HFF-Myc (cell line): ENCODE data around the gene GMPPB.

Experiments
- DNase-seq: peaks from one replicate; pipeline ENCODE4 v3.0.0-alpha.2; 2011; ENCODE audit warnings: low read depth; ENCODE audit errors: extremely low read depth
- H3K4me3 ChIP-seq: replicated peaks from 2 replicates; pipeline ENCODE4 v1.5.1; 2011; ENCODE audit warnings: low read depth, mild to moderate bottlenecking, control low read depth, low read length
- TF ChIP-seq, protein P1 (sequence below): IDR thresholded peaks from 2 replicates; pipeline ENCODE4 v1.5.1; 2012; ENCODE audit warnings: mild to moderate bottlenecking, low read depth, low read length, control low read depth; ENCODE audit errors: missing control alignments

Gene GMPPB

DNA sequence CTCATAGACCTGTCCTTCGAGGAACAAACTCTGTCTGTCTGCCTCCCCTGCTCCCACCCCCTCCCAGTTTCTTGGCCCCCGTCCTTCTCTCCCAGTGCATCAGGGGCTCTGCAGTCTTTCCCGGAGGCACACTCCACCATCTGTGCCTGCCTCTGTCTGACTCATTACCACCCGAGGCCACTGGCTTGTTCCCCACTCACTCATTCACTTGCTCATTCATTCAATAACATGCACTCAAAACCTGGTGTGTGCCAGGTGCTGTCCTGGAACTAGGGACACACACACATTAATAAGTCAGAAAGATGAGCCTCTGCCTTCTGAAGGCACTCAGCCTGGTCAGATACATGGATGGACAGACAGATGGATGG is 16.7 kb downstream of the GMPPB start:
- DNase-seq: no peak
- TF ChIP-seq, protein P1, sequence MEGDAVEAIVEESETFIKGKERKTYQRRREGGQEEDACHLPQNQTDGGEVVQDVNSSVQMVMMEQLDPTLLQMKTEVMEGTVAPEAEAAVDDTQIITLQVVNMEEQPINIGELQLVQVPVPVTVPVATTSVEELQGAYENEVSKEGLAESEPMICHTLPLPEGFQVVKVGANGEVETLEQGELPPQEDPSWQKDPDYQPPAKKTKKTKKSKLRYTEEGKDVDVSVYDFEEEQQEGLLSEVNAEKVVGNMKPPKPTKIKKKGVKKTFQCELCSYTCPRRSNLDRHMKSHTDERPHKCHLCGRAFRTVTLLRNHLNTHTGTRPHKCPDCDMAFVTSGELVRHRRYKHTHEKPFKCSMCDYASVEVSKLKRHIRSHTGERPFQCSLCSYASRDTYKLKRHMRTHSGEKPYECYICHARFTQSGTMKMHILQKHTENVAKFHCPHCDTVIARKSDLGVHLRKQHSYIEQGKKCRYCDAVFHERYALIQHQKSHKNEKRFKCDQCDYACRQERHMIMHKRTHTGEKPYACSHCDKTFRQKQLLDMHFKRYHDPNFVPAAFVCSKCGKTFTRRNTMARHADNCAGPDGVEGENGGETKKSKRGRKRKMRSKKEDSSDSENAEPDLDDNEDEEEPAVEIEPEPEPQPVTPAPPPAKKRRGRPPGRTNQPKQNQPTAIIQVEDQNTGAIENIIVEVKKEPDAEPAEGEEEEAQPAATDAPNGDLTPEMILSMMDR: no peak

DNA sequence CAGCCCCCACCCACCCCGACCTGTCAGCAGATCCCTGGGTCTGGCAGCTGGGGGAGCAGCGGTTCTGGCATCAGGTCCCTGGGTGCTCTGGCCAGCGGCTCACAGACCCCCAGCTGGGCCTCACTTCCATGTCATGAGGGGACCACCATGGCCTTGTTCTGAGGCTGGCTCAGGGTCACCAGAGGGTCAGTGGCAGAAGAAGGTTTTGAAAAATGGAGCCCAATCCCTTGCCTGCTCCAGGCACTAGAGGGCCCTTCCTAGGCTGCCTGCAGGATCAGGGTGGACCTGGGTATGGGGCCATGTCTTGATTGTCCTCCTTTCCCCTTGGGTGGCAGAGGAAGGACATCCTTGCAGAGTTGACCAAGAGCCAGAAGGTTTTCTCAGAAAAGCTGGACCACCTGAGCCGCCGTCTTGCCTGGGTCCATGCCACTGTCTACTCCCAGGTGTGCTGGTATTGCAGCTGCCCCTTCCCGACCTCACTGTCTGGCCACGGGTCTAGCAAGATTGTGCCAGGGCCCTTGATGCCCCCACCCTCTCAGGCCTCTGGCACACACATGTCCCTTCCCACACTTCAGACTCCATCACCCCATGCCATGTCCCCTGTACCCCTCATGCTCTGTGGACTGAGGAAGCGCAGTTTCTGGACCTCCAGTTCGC is 17.2 kb downstream of the GMPPB start:
- H3K4me3 ChIP-seq: no peak overlapping the region
- TF ChIP-seq, protein P1: no peak
- no peak for DNase-seq

More for the DNA sequence above, 16.7 kb downstream of the GMPPB start:
- no peak overlapping the region for H3K4me3 ChIP-seq

DNA sequence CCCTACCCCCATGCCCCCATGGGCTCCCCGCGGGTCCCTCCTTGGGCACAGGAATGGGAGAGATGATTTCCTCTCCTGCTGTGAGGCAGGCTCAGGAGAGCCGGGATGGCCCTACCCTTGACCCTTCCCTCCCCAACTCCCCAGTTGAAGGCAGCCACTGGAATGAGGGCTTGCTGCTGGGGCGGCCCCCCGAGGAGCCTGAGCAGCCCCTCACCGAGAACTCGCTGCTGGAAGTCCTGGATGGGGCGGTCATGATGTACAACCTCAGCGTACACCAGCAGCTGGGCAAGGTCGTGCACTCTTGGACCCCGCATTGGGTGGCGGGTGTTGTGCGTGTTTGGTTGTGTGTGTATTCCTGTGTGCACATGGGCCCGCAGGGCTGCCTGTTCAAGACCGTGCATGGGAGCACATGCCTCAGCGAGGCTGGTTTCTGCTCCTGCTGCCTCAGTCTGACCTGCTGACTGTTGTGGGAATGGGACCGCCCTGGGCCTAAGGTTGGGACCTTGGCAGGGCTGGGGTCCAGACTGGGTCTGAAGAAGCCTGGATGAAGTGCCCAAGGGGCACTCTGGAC is 18.3 kb downstream of the GMPPB start:
- DNase-seq: no peak
- H3K4me3 ChIP-seq: no peak overlapping the region
- TF ChIP-seq, protein P1: no peak

DNA sequence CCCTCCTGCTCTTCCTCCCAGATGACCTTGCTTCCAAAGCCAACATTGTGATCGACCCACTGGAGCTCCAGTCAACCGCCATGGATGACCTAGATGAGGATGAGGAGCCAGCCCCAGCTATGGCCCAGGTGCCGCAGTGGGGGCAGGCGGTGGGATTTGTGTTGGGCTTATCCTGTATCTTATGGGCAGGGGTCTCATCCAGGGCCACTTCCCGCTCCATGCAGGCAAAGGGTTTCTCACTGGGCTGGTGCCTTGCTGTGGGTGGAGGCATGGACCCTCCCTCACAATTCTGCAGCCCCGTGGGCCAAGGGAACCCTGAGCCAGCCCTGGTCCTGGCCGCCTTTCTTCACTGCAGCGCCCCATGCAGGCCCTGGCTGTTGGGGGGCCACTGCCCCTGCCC is 19.1 kb downstream of the GMPPB start:
- no peak overlapping the region for H3K4me3 ChIP-seq
- TF ChIP-seq, protein P1: no peak
- DNase-seq: no peak

DNA sequence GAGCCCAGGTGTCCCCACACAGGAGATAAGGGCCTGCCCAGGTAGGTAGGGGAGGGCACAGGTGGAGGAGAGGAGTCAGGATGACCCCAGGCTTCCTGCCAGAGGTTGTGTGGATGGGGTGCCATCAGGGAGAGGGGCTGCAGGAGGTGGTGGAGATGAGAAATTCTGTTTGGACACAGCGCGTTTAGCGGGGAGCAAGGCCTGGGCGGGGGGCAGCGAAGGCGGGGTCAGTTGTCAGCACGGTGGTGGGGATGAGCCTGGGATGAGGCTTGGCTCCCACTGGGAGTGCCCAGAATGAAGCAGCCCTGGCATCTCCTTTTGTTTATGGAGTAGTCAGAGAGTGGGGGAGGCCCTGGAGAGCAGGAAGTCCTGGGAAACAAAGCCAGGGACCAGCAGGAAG is 19.8 kb downstream of the GMPPB start:
- no peak for DNase-seq
- TF ChIP-seq, protein P1: no peak

DNA sequence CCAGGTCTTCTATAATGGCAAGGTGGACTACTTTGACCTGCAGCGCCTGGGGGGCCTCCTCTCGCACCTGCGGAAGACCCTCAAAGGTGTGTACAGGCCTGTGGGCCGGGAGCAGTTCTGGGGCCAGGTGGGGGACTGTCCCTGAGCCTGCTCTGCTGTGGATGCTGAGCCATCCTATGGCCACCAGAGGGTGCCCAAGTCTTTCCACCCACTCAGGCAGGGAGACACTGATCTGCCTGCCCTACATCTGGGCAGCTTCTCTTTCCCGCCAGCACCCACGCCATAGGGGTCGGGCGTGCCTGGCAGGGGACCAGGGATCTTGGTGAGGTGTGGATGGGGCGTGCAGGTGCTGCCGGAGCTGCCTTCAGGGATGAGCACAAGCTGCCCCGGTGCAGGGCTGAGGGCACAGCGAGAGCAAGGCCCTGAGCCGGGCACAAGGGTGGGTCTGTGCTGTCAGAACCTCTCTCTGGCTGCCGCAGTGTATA is 20.3 kb downstream of the GMPPB start:
- DNase-seq: peak; percentile 37
- H3K4me3 ChIP-seq: no peak overlapping the region
- TF ChIP-seq, protein P1: peak; percentile 85

More for the DNA sequence above, 19.8 kb downstream of the GMPPB start:
- H3K4me3 ChIP-seq: no peak overlapping the region
